IMR-90 (cell line): ENCODE results near the gene TMEM9B. TPM values are rescaled to one million over a fixed set of nuclear protein-coding genes. Genes with fewer than 3 reads are reported as not detected.

Source experiments
- ATAC-seq: fragments of 200-7000 bp; cut with Tn5 transposase; 2 replicates; pipeline ENCODE4 v1.9.1; 2020; ENCODE audit warnings: low read depth, mild to moderate bottlenecking, moderate library complexity
- BruUV-seq: library from RNA; stranded (reverse); fragments of 400-500 nt; replicated peaks from 2 replicates; lab custom pipeline; 2021; lab: Mats Ljungman, UMichigan
- CTCF ChIA-PET: fragments of 300-600 bp; formaldehyde crosslinking; extraction: SDS; loops from one replicate; lab custom pipeline; 2021; ENCODE audit warnings: antibody characterized with exemption; lab: Yijun Ruan, JAX
- POLR2A ChIA-PET: fragments of 300-600 bp; sonication (Branson Sonifier 250); formaldehyde crosslinking; loops from one replicate; lab custom pipeline; 2022; ENCODE audit warnings: antibody characterized with exemption; ENCODE audit not compliant: unreplicated experiment; lab: Charles Lee
- DNase-seq: peaks from one replicate; pipeline ENCODE4 v3.0.0; 2013
- H2AFZ ChIP-seq: replicated peaks from 2 replicates; pipeline ENCODE3; 2013; ENCODE audit warnings: low read length, mild to moderate bottlenecking; ENCODE audit not compliant: poor library complexity
- H2AK5ac ChIP-seq: 2 replicates; pipeline ENCODE4 v1.6.1; 2013; ENCODE audit warnings: low read depth, low read length, inconsistent platforms
- H2AK9ac ChIP-seq: replicated peaks from 2 replicates; pipeline ENCODE3; 2013; ENCODE audit warnings: mild to moderate bottlenecking, low read depth, low read length, moderate library complexity; ENCODE audit not compliant: poor library complexity
- H2BK120ac ChIP-seq: 2 replicates; pipeline ENCODE4 v1.6.1; 2013; ENCODE audit warnings: low read depth, low read length, inconsistent platforms
- H2BK15ac ChIP-seq: 3 replicates; pipeline ENCODE4 v1.6.1; 2013; ENCODE audit warnings: low read depth, low read length, inconsistent platforms
- H2BK20ac ChIP-seq: 2 replicates; pipeline ENCODE4 v1.6.1; 2013; ENCODE audit warnings: low read depth, mild to moderate bottlenecking, inconsistent platforms, low read length, moderate library complexity
- H2BK5ac ChIP-seq: 2 replicates; pipeline ENCODE4 v1.6.1; 2013; ENCODE audit warnings: mild to moderate bottlenecking, low read depth, low read length, inconsistent platforms; ENCODE audit not compliant: poor library complexity, severe bottlenecking
- H3K14ac ChIP-seq: replicated peaks from 2 replicates; pipeline ENCODE4 v1.6.1; 2013; ENCODE audit warnings: low read depth, low read length, inconsistent platforms
- H3K18ac ChIP-seq: 2 replicates; pipeline ENCODE4 v1.6.1; 2013; ENCODE audit warnings: low read depth, low read length, control low read depth
- H3K23ac ChIP-seq: 2 replicates; pipeline ENCODE4 v1.6.1; 2013; ENCODE audit warnings: low read depth, low read length, inconsistent platforms
- H3K27ac ChIP-seq: 2 replicates; pipeline ENCODE4 v1.5.1; 2013; ENCODE audit warnings: mild to moderate bottlenecking, control low read depth, low read length; ENCODE audit not compliant: insufficient read depth
- H3K27me3 ChIP-seq: 2 replicates; pipeline ENCODE4 v1.6.1; 2013; ENCODE audit warnings: low read length; ENCODE audit not compliant: control insufficient read depth, insufficient read depth
- H3K36me3 ChIP-seq: 2 replicates; pipeline ENCODE4 v1.6.1; 2013; ENCODE audit warnings: low read length, mixed read lengths; ENCODE audit not compliant: control insufficient read depth, insufficient read depth
- H3K4ac ChIP-seq: 2 replicates; pipeline ENCODE4 v1.6.1; 2013; ENCODE audit warnings: low read depth, low read length, inconsistent platforms
- H3K4me1 ChIP-seq: 2 replicates; pipeline ENCODE4 v1.6.1; 2013; ENCODE audit warnings: low read length, mixed read lengths; ENCODE audit not compliant: control insufficient read depth, insufficient read depth
- H3K4me2 ChIP-seq: 2 replicates; pipeline ENCODE4 v1.6.1; 2013; ENCODE audit warnings: low read depth, mild to moderate bottlenecking, control low read depth, low read length, moderate library complexity
- H3K4me3 ChIP-seq: 2 replicates; pipeline ENCODE4 v1.5.1; 2013; ENCODE audit warnings: low read depth, mild to moderate bottlenecking, control low read depth, low read length, moderate library complexity; ENCODE audit not compliant: insufficient read depth
- H3K56ac ChIP-seq: 2 replicates; pipeline ENCODE4 v1.6.1; 2013; ENCODE audit warnings: low read length, inconsistent platforms; ENCODE audit not compliant: insufficient read depth; ENCODE audit errors: extremely low read depth
- H3K79me1 ChIP-seq, 2 experiments: 2 replicates each; pipeline ENCODE4 v1.6.1; 2013; ENCODE audit warnings: low read length in 2 of 2, inconsistent platforms in 1 of 2, low read depth in 1 of 2
- H3K9ac ChIP-seq: 2 replicates; pipeline ENCODE4 v1.6.1; 2013; ENCODE audit warnings: low read depth, low read length, control low read depth
- H3K9me1 ChIP-seq: 2 replicates; pipeline ENCODE4 v1.6.1; 2013; ENCODE audit warnings: low read length, inconsistent platforms; ENCODE audit not compliant: insufficient read depth
- H3K9me3 ChIP-seq: 2 replicates; pipeline ENCODE4 v1.6.1; 2013; ENCODE audit warnings: low read length; ENCODE audit not compliant: control insufficient read depth, insufficient read depth
- H4K20me1 ChIP-seq: 2 replicates; pipeline ENCODE4 v1.6.1; 2013; ENCODE audit warnings: low read length, inconsistent platforms; ENCODE audit not compliant: insufficient read depth
- H4K5ac ChIP-seq: 2 replicates; pipeline ENCODE4 v1.6.1; 2013; ENCODE audit warnings: mild to moderate bottlenecking, low read depth, low read length, control low read depth
- H4K8ac ChIP-seq, 2 experiments: 2 replicates each; pipeline ENCODE4 v1.6.1; 2013; ENCODE audit warnings: low read depth in 2 of 2, low read length in 2 of 2, control low read depth in 1 of 2, inconsistent platforms in 1 of 2
- H4K91ac ChIP-seq: 2 replicates; pipeline ENCODE4 v1.6.1; 2013; ENCODE audit warnings: low read depth, low read length, inconsistent platforms; ENCODE audit not compliant: insufficient read depth
- BHLHE40 ChIP-seq: fragments of 150-350 bp; IDR thresholded peaks from 2 replicates; pipeline ENCODE4 v1.6.1; 2016; ENCODE audit warnings: mild to moderate bottlenecking, low read depth, low read length
- CEBPB ChIP-seq: IDR thresholded peaks from 2 replicates; pipeline ENCODE4 v1.6.1; 2012; ENCODE audit warnings: low read depth, low read length, improper control_type of control experiment
- CHD1 ChIP-seq: IDR thresholded peaks from 2 replicates; pipeline ENCODE4 v1.6.1; 2012; ENCODE audit warnings: low read depth, low read length, improper control_type of control experiment
- FOS ChIP-seq: fragments of 150-350 bp; IDR thresholded peaks from 2 replicates; pipeline ENCODE4 v1.6.1; 2016; ENCODE audit warnings: low read depth, low read length
- MAFK ChIP-seq: IDR thresholded peaks from 2 replicates; pipeline ENCODE4 v1.6.1; 2012; ENCODE audit warnings: low read depth, low read length, improper control_type of control experiment
- MAZ ChIP-seq: IDR thresholded peaks from 2 replicates; pipeline ENCODE4 v1.6.1; 2012; ENCODE audit warnings: low read depth, mild to moderate bottlenecking, low read length, improper control_type of control experiment, moderate library complexity, borderline replicate concordance
- MXI1 ChIP-seq: IDR thresholded peaks from 2 replicates; pipeline ENCODE4 v1.6.1; 2012; ENCODE audit warnings: low read depth, mild to moderate bottlenecking, low read length, moderate library complexity, borderline replicate concordance
- NFE2L2 ChIP-seq: fragments of 150-350 bp; IDR thresholded peaks from 2 replicates; pipeline ENCODE4 v1.6.1; 2016; ENCODE audit warnings: low read depth, mild to moderate bottlenecking, low read length
- POLR2A ChIP-seq: IDR thresholded peaks from 2 replicates; pipeline ENCODE4 v1.6.1; 2012; ENCODE audit warnings: mild to moderate bottlenecking, low read depth, low read length
- RAD21 ChIP-seq: IDR thresholded peaks from 2 replicates; pipeline ENCODE4 v1.6.1; 2012; ENCODE audit warnings: low read length, improper control_type of control experiment
- RCOR1 ChIP-seq: IDR thresholded peaks from 2 replicates; pipeline ENCODE4 v1.6.1; 2012; ENCODE audit warnings: mild to moderate bottlenecking, low read length, improper control_type of control experiment; ENCODE audit not compliant: insufficient replicate concordance
- SMC3 ChIP-seq: fragments of 150-350 bp; IDR thresholded peaks from 2 replicates; pipeline ENCODE4 v1.6.1; 2016; ENCODE audit warnings: low read depth, mild to moderate bottlenecking, antibody characterized with exemption, low read length, moderate library complexity
- WGBS, 2 experiments: methylation state at CpG; one replicate each; pipeline versions ENCODE4 v1.1.5 to v1.1.7; 2013; ENCODE audit warnings: missing lambda C conversion rate in 2 of 2; ENCODE audit not compliant: insufficient read length in 1 of 2; ENCODE audit errors: extremely low coverage in 2 of 2; 5-methylcytosine and 5-hydroxymethylcytosine counted together
- dilution Hi-C: fragments of 300-500 bp; cut with HindIII; formaldehyde crosslinking; loops from one replicate; pipeline ENCODE4 v1.14.3; 2018; ENCODE audit warnings: low sequenced_read_pairs; ENCODE audit not compliant: unreplicated experiment
- in situ Hi-C: fragments of 300-500 bp; cut with MboI; formaldehyde crosslinking; loops from 3 replicates; pipeline ENCODE4 v1.14.3; 2019; ENCODE audit warnings: low sequenced_read_pairs, inconsistent platforms, mixed read lengths
- intact Hi-C: fragments of 100-400 bp; cut with micrococcal nuclease; formaldehyde crosslinking; loops from 2 replicates; pipeline ENCODE4 v1.10.0; 2022
- polyA plus RNA-seq, 3 experiments: library from polyadenylated mRNA; depleted of rRNA; stranded (reverse); fragments of >200 nt; gene quantifications; 2 replicates each; pipeline ENCODE4 v1.2.3, GENCODE V29; 2012; ENCODE audit warnings: low replicate concordance in 1 of 3
- total RNA-seq: library from RNA; depleted of rRNA; stranded (reverse); fragments of >200 nt; gene quantifications from 2 replicates; pipeline ENCODE4 v1.2.3, GENCODE V29; 2012
- TF ChIP-seq, protein P1 (sequence below): fragments of 150-350 bp; IDR thresholded peaks from 2 replicates; pipeline ENCODE4 v1.6.1; 2016; ENCODE audit warnings: low read depth, mild to moderate bottlenecking, low read length, moderate library complexity, borderline replicate concordance
- TF ChIP-seq, protein P2 (sequence below): conservative IDR thresholded peaks from 2 replicates; pipeline ENCODE4 v1.5.1; 2012; ENCODE audit warnings: mild to moderate bottlenecking, low read depth, low read length, improper control_type of control experiment
- TF ChIP-seq, protein P3 (sequence below): fragments of 150-350 bp; IDR thresholded peaks from 2 replicates; pipeline ENCODE4 v1.6.1; 2017; ENCODE audit warnings: mild to moderate bottlenecking, antibody characterized with exemption, low read length, low read depth

Gene TMEM9B
- total and polyA plus RNA-seq, 2 of the 4 experiments (the other 2 are of a cell fraction), result 24.6 to 25.6 TPM

DNA sequence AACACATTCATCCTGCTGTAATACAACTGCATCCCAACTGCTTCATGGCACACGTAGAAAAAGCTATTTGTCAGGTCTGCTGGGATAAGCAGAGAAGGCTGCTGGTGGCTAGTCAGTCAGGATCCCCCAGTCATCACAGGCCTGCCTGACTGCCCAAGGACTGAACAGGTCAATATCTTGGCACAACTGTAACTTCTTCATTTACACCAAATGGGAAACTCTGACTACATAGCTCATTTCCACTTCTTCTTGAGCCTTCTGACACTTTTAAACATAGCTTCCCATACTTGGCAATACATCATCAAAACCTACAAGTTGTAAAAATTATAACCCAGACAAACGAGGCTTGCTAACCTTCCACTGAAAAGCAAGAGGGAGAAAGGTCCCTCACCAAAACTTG, 2.8 kb downstream of the TMEM9B start:
- Histone ChIP-seq H3K36me3 (peaks cover 3% of the 10 kb centered on the region; the same call in 1 of the 2 replicates), H3K18ac (no peak overlapping the region), H3K4ac (no peak overlapping the region), H2BK5ac (no peak overlapping the region), H3K79me1 (peaks cover 31 to 64% of the 10 kb centered on the region in 2 experiments), H3K9me3 (no peaks in the 10 kb centered on the region), H4K91ac (no peak overlapping the region), H3K9ac (no peak overlapping the region), H3K56ac (no peak overlapping the region), H2AK5ac (peak overlapping the region; percentile 39; the same call in 1 of the 2 replicates), H3K27me3 (no peaks in the 10 kb centered on the region), H3K23ac (no peak overlapping the region), H2AK9ac (no peak overlapping the region), H3K9me1 (peaks cover 8% of the 10 kb centered on the region; the same call in 1 of the 2 replicates), H2AFZ (no peak overlapping the region), H2BK15ac (no peak overlapping the region), H3K4me2 (no peak overlapping the region), H2BK120ac (no peak overlapping the region), H3K4me1 (peaks cover 8% of the 10 kb centered on the region), H2BK20ac (no peak overlapping the region), H3K4me3 (no peak overlapping the region), H4K5ac (no peak overlapping the region), H4K20me1 (no peaks in the 10 kb centered on the region), H4K8ac (no peak overlapping the region), H3K14ac (no peak overlapping the region), H3K27ac (no peak overlapping the region)
- CTCF ChIA-PET, result interaction anchor here (0.6 kb wide), 1 partner anchor 258 kb away, joined by 3 read pairs; no protein-coding TSS in a partner anchor
- in situ Hi-C loops, result loop anchor here (25.0 kb wide), 1 partner anchor 724 kb away; no protein-coding TSS in a partner anchor
- ATAC-seq (no peak), DNase-seq (no peak)
- WGBS, 2 experiments, result no CpG with 5 or more reads among the region's 2 CpGs
- BruUV-seq, result no TSS peak
- TF ChIP-seq FOS (no peak), POLR2A (no peak), RCOR1 (no peak), SMC3 (no peak), CHD1 (no peak), BHLHE40 (no peak), MXI1 (no peak), MAFK (no peak), RAD21 (no peak), NFE2L2 (no peak), CEBPB (no peak), MAZ (no peak)
- TF ChIP-seq, protein P1, sequence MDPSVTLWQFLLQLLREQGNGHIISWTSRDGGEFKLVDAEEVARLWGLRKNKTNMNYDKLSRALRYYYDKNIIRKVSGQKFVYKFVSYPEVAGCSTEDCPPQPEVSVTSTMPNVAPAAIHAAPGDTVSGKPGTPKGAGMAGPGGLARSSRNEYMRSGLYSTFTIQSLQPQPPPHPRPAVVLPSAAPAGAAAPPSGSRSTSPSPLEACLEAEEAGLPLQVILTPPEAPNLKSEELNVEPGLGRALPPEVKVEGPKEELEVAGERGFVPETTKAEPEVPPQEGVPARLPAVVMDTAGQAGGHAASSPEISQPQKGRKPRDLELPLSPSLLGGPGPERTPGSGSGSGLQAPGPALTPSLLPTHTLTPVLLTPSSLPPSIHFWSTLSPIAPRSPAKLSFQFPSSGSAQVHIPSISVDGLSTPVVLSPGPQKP, result no peak
- TF ChIP-seq, protein P2, sequence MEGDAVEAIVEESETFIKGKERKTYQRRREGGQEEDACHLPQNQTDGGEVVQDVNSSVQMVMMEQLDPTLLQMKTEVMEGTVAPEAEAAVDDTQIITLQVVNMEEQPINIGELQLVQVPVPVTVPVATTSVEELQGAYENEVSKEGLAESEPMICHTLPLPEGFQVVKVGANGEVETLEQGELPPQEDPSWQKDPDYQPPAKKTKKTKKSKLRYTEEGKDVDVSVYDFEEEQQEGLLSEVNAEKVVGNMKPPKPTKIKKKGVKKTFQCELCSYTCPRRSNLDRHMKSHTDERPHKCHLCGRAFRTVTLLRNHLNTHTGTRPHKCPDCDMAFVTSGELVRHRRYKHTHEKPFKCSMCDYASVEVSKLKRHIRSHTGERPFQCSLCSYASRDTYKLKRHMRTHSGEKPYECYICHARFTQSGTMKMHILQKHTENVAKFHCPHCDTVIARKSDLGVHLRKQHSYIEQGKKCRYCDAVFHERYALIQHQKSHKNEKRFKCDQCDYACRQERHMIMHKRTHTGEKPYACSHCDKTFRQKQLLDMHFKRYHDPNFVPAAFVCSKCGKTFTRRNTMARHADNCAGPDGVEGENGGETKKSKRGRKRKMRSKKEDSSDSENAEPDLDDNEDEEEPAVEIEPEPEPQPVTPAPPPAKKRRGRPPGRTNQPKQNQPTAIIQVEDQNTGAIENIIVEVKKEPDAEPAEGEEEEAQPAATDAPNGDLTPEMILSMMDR, result no peak
- TF ChIP-seq, protein P3, sequence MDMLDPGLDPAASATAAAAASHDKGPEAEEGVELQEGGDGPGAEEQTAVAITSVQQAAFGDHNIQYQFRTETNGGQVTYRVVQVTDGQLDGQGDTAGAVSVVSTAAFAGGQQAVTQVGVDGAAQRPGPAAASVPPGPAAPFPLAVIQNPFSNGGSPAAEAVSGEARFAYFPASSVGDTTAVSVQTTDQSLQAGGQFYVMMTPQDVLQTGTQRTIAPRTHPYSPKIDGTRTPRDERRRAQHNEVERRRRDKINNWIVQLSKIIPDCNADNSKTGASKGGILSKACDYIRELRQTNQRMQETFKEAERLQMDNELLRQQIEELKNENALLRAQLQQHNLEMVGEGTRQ, result no peak
- POLR2A ChIA-PET, result no interaction called here
- dilution Hi-C loops, result no loop called here
- intact Hi-C loops, result loop anchor here (5.0 kb wide), 1 partner anchor 89 kb away; no protein-coding TSS in a partner anchor
